Stimulated activated CD4-positive, alpha-beta T cell treated with anti-CD3 and anti-CD28 coated beads, Interleukin-12 subunit alpha, Interleukin-12 subunit beta, amount 100 ng/mL, for 4 hours (primary cell): Measurements from ENCODE around the gene ATXN1L.
"Not testable (repeated sequence)": the region's sequence is repeated elsewhere in the genome, so short reads cannot be mapped to it uniquely, and the experiment has no call there.

Source experiments
- DNase-seq: peaks from one replicate; pipeline ENCODE4 v3.0.0-alpha.2; 2020

The ATXN1L gene

GRCh38 chr16:71894921-71895678 is 49.3 kb downstream of the ATXN1L start, which contains the start of gene IST1:
TSS of gene IST1 (plus strand) at chr16:71895531. CDS start at chr16:71915641, 20,110 bp downstream.
- peak; percentile 96 for DNase-seq

GRCh38 chr16:71895679-71896365 is 50.0 kb downstream of the ATXN1L start:
- DNase-seq: no peak

- no peak for DNase-seq
These were observed 51.1 kb downstream of the ATXN1L start for GRCh38 chr16:71896764-71897368.

- no peak for DNase-seq
These were observed 53.4 kb downstream of the ATXN1L start for GRCh38 chr16:71899171-71899570.

- no peak for DNase-seq
These were observed 57.0 kb downstream of the ATXN1L start for GRCh38 chr16:71902656-71903365.

GRCh38 chr16:71903608-71904007 is 57.8 kb downstream of the ATXN1L start:
- no peak for DNase-seq

GRCh38 chr16:71904239-71904638 is 58.5 kb downstream of the ATXN1L start:
- DNase-seq: no peak

GRCh38 chr16:71905765-71906164 is 60.0 kb downstream of the ATXN1L start:
- not testable (repeated sequence) for DNase-seq
